IMR-90 (cell line): ENCODE results near the gene GFY. TPM values are rescaled to one million over a fixed set of nuclear protein-coding genes. Genes with fewer than 3 reads are reported as not detected.

Source experiments
- ATAC-seq: fragments of 200-7000 bp; cut with Tn5 transposase; 2 replicates; pipeline ENCODE4 v1.9.1; 2020; ENCODE audit warnings: low read depth, mild to moderate bottlenecking, moderate library complexity
- BruUV-seq: library from RNA; stranded (reverse); fragments of 400-500 nt; replicated peaks from 2 replicates; lab custom pipeline; 2021; lab: Mats Ljungman, UMichigan
- CTCF ChIA-PET: fragments of 300-600 bp; formaldehyde crosslinking; extraction: SDS; loops from one replicate; lab custom pipeline; 2021; ENCODE audit warnings: antibody characterized with exemption; lab: Yijun Ruan, JAX
- POLR2A ChIA-PET: fragments of 300-600 bp; sonication (Branson Sonifier 250); formaldehyde crosslinking; loops from one replicate; lab custom pipeline; 2022; ENCODE audit warnings: antibody characterized with exemption; ENCODE audit not compliant: unreplicated experiment; lab: Charles Lee
- DNase-seq: peaks from one replicate; pipeline ENCODE4 v3.0.0; 2013
- H2AFZ ChIP-seq: replicated peaks from 2 replicates; pipeline ENCODE3; 2013; ENCODE audit warnings: low read length, mild to moderate bottlenecking; ENCODE audit not compliant: poor library complexity
- H2AK5ac ChIP-seq: 2 replicates; pipeline ENCODE4 v1.6.1; 2013; ENCODE audit warnings: low read depth, low read length, inconsistent platforms
- H2AK9ac ChIP-seq: replicated peaks from 2 replicates; pipeline ENCODE3; 2013; ENCODE audit warnings: mild to moderate bottlenecking, low read depth, low read length, moderate library complexity; ENCODE audit not compliant: poor library complexity
- H2BK120ac ChIP-seq: 2 replicates; pipeline ENCODE4 v1.6.1; 2013; ENCODE audit warnings: low read depth, low read length, inconsistent platforms
- H2BK15ac ChIP-seq: 3 replicates; pipeline ENCODE4 v1.6.1; 2013; ENCODE audit warnings: low read depth, low read length, inconsistent platforms
- H2BK20ac ChIP-seq: 2 replicates; pipeline ENCODE4 v1.6.1; 2013; ENCODE audit warnings: low read depth, mild to moderate bottlenecking, inconsistent platforms, low read length, moderate library complexity
- H2BK5ac ChIP-seq: 2 replicates; pipeline ENCODE4 v1.6.1; 2013; ENCODE audit warnings: mild to moderate bottlenecking, low read depth, low read length, inconsistent platforms; ENCODE audit not compliant: poor library complexity, severe bottlenecking
- H3K14ac ChIP-seq: replicated peaks from 2 replicates; pipeline ENCODE4 v1.6.1; 2013; ENCODE audit warnings: low read depth, low read length, inconsistent platforms
- H3K18ac ChIP-seq: 2 replicates; pipeline ENCODE4 v1.6.1; 2013; ENCODE audit warnings: low read depth, low read length, control low read depth
- H3K23ac ChIP-seq: 2 replicates; pipeline ENCODE4 v1.6.1; 2013; ENCODE audit warnings: low read depth, low read length, inconsistent platforms
- H3K27ac ChIP-seq: 2 replicates; pipeline ENCODE4 v1.5.1; 2013; ENCODE audit warnings: mild to moderate bottlenecking, control low read depth, low read length; ENCODE audit not compliant: insufficient read depth
- H3K27me3 ChIP-seq: 2 replicates; pipeline ENCODE4 v1.6.1; 2013; ENCODE audit warnings: low read length; ENCODE audit not compliant: control insufficient read depth, insufficient read depth
- H3K36me3 ChIP-seq: 2 replicates; pipeline ENCODE4 v1.6.1; 2013; ENCODE audit warnings: low read length, mixed read lengths; ENCODE audit not compliant: control insufficient read depth, insufficient read depth
- H3K4ac ChIP-seq: 2 replicates; pipeline ENCODE4 v1.6.1; 2013; ENCODE audit warnings: low read depth, low read length, inconsistent platforms
- H3K4me1 ChIP-seq: 2 replicates; pipeline ENCODE4 v1.6.1; 2013; ENCODE audit warnings: low read length, mixed read lengths; ENCODE audit not compliant: control insufficient read depth, insufficient read depth
- H3K4me2 ChIP-seq: 2 replicates; pipeline ENCODE4 v1.6.1; 2013; ENCODE audit warnings: low read depth, mild to moderate bottlenecking, control low read depth, low read length, moderate library complexity
- H3K4me3 ChIP-seq: 2 replicates; pipeline ENCODE4 v1.5.1; 2013; ENCODE audit warnings: low read depth, mild to moderate bottlenecking, control low read depth, low read length, moderate library complexity; ENCODE audit not compliant: insufficient read depth
- H3K56ac ChIP-seq: 2 replicates; pipeline ENCODE4 v1.6.1; 2013; ENCODE audit warnings: low read length, inconsistent platforms; ENCODE audit not compliant: insufficient read depth; ENCODE audit errors: extremely low read depth
- H3K79me1 ChIP-seq, 2 experiments: 2 replicates each; pipeline ENCODE4 v1.6.1; 2013; ENCODE audit warnings: low read length in 2 of 2, inconsistent platforms in 1 of 2, low read depth in 1 of 2
- H3K9ac ChIP-seq: 2 replicates; pipeline ENCODE4 v1.6.1; 2013; ENCODE audit warnings: low read depth, low read length, control low read depth
- H3K9me1 ChIP-seq: 2 replicates; pipeline ENCODE4 v1.6.1; 2013; ENCODE audit warnings: low read length, inconsistent platforms; ENCODE audit not compliant: insufficient read depth
- H3K9me3 ChIP-seq: 2 replicates; pipeline ENCODE4 v1.6.1; 2013; ENCODE audit warnings: low read length; ENCODE audit not compliant: control insufficient read depth, insufficient read depth
- H4K20me1 ChIP-seq: 2 replicates; pipeline ENCODE4 v1.6.1; 2013; ENCODE audit warnings: low read length, inconsistent platforms; ENCODE audit not compliant: insufficient read depth
- H4K5ac ChIP-seq: 2 replicates; pipeline ENCODE4 v1.6.1; 2013; ENCODE audit warnings: mild to moderate bottlenecking, low read depth, low read length, control low read depth
- H4K8ac ChIP-seq, 2 experiments: 2 replicates each; pipeline ENCODE4 v1.6.1; 2013; ENCODE audit warnings: low read depth in 2 of 2, low read length in 2 of 2, control low read depth in 1 of 2, inconsistent platforms in 1 of 2
- H4K91ac ChIP-seq: 2 replicates; pipeline ENCODE4 v1.6.1; 2013; ENCODE audit warnings: low read depth, low read length, inconsistent platforms; ENCODE audit not compliant: insufficient read depth
- BHLHE40 ChIP-seq: fragments of 150-350 bp; IDR thresholded peaks from 2 replicates; pipeline ENCODE4 v1.6.1; 2016; ENCODE audit warnings: mild to moderate bottlenecking, low read depth, low read length
- CEBPB ChIP-seq: IDR thresholded peaks from 2 replicates; pipeline ENCODE4 v1.6.1; 2012; ENCODE audit warnings: low read depth, low read length, improper control_type of control experiment
- CHD1 ChIP-seq: IDR thresholded peaks from 2 replicates; pipeline ENCODE4 v1.6.1; 2012; ENCODE audit warnings: low read depth, low read length, improper control_type of control experiment
- FOS ChIP-seq: fragments of 150-350 bp; IDR thresholded peaks from 2 replicates; pipeline ENCODE4 v1.6.1; 2016; ENCODE audit warnings: low read depth, low read length
- MAFK ChIP-seq: IDR thresholded peaks from 2 replicates; pipeline ENCODE4 v1.6.1; 2012; ENCODE audit warnings: low read depth, low read length, improper control_type of control experiment
- MAZ ChIP-seq: IDR thresholded peaks from 2 replicates; pipeline ENCODE4 v1.6.1; 2012; ENCODE audit warnings: low read depth, mild to moderate bottlenecking, low read length, improper control_type of control experiment, moderate library complexity, borderline replicate concordance
- MXI1 ChIP-seq: IDR thresholded peaks from 2 replicates; pipeline ENCODE4 v1.6.1; 2012; ENCODE audit warnings: low read depth, mild to moderate bottlenecking, low read length, moderate library complexity, borderline replicate concordance
- NFE2L2 ChIP-seq: fragments of 150-350 bp; IDR thresholded peaks from 2 replicates; pipeline ENCODE4 v1.6.1; 2016; ENCODE audit warnings: low read depth, mild to moderate bottlenecking, low read length
- POLR2A ChIP-seq: IDR thresholded peaks from 2 replicates; pipeline ENCODE4 v1.6.1; 2012; ENCODE audit warnings: mild to moderate bottlenecking, low read depth, low read length
- RAD21 ChIP-seq: IDR thresholded peaks from 2 replicates; pipeline ENCODE4 v1.6.1; 2012; ENCODE audit warnings: low read length, improper control_type of control experiment
- RCOR1 ChIP-seq: IDR thresholded peaks from 2 replicates; pipeline ENCODE4 v1.6.1; 2012; ENCODE audit warnings: mild to moderate bottlenecking, low read length, improper control_type of control experiment; ENCODE audit not compliant: insufficient replicate concordance
- RFX5 ChIP-seq: IDR thresholded peaks from 2 replicates; pipeline ENCODE4 v1.8.0; 2012; ENCODE audit warnings: low read depth, mild to moderate bottlenecking, low read length, moderate library complexity
- SMC3 ChIP-seq: fragments of 150-350 bp; IDR thresholded peaks from 2 replicates; pipeline ENCODE4 v1.6.1; 2016; ENCODE audit warnings: low read depth, mild to moderate bottlenecking, antibody characterized with exemption, low read length, moderate library complexity
- WGBS, 2 experiments: methylation state at CpG; one replicate each; pipeline versions ENCODE4 v1.1.5 to v1.1.7; 2013; ENCODE audit warnings: missing lambda C conversion rate in 2 of 2; ENCODE audit not compliant: insufficient read length in 1 of 2; ENCODE audit errors: extremely low coverage in 2 of 2; 5-methylcytosine and 5-hydroxymethylcytosine counted together
- dilution Hi-C: fragments of 300-500 bp; cut with HindIII; formaldehyde crosslinking; loops from one replicate; pipeline ENCODE4 v1.14.3; 2018; ENCODE audit warnings: low sequenced_read_pairs; ENCODE audit not compliant: unreplicated experiment
- in situ Hi-C: fragments of 300-500 bp; cut with MboI; formaldehyde crosslinking; loops from 3 replicates; pipeline ENCODE4 v1.14.3; 2019; ENCODE audit warnings: low sequenced_read_pairs, inconsistent platforms, mixed read lengths
- intact Hi-C: fragments of 100-400 bp; cut with micrococcal nuclease; formaldehyde crosslinking; loops from 2 replicates; pipeline ENCODE4 v1.10.0; 2022
- polyA plus RNA-seq, 3 experiments: library from polyadenylated mRNA; depleted of rRNA; stranded (reverse); fragments of >200 nt; gene quantifications; 2 replicates each; pipeline ENCODE4 v1.2.3, GENCODE V29; 2012; ENCODE audit warnings: low replicate concordance in 1 of 3
- total RNA-seq: library from RNA; depleted of rRNA; stranded (reverse); fragments of >200 nt; gene quantifications from 2 replicates; pipeline ENCODE4 v1.2.3, GENCODE V29; 2012
- TF ChIP-seq, protein P1 (sequence below): fragments of 150-350 bp; IDR thresholded peaks from 2 replicates; pipeline ENCODE4 v1.6.1; 2016; ENCODE audit warnings: low read depth, mild to moderate bottlenecking, low read length, moderate library complexity, borderline replicate concordance
- TF ChIP-seq, protein P2 (sequence below): conservative IDR thresholded peaks from 2 replicates; pipeline ENCODE4 v1.5.1; 2012; ENCODE audit warnings: mild to moderate bottlenecking, low read depth, low read length, improper control_type of control experiment

Gene GFY
- total and polyA plus RNA-seq, 2 of the 4 experiments (the other 2 are of a cell fraction) = not detected

DNA sequence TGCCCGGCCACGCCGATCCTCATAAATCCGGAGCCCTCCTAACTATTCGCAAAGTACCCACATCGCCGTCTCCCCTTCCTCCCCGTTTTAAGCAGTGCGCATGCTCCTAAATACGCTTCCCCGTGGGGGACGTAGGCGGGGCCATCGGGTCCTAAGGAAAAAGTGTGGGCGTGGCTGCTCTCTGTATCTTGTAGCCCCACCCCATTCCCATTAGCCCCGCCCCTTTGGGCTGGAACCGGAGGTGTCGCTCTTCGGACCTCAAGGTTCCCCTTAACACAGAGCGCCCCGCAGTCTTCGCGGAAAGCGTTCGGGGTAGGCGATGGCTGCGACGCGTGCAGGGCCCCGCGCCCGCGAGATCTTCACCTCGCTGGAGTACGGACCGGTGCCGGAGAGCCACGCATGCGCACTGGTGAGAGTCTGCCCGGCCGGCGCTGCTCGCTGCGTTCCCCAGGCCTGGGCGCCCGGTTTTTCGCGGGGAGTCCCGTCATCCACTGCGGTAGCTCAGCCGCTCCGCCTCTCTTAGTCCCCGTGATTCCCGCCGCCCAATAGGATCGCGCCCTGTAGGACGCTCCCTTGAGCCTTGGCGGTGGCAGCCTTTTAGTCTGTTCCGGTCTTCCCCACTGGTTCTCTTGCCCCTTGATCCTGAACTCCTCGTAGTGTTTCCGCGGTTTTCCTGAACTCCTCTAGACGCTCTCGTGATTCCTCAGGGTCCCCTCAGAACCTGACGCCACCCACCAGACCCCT is 28.0 kb downstream of the GFY start, which contains the start of gene ALDH16A1:
Gene ALDH16A1 (plus strand): TSS at position 213 of the 744 bp plus-strand sequence. CDS start 107 bp downstream, at position 320.
- H2AK5ac ChIP-seq = peak within 1 kb of the TSS; percentile 97
- peak within 1 kb of the TSS; percentile 96 for H4K5ac ChIP-seq
- in situ Hi-C loops = no loop called here
- BruUV-seq = no TSS peak
- H2BK120ac ChIP-seq = peak within 1 kb of the TSS; percentile 93
- H4K8ac ChIP-seq = peak within 1 kb of the TSS; percentile 95 to 98
- H3K56ac ChIP-seq = peak within 1 kb of the TSS; percentile 85
- H2BK20ac ChIP-seq = peak within 1 kb of the TSS; percentile 58
- H2BK5ac ChIP-seq = peak within 1 kb of the TSS; percentile 90
- ATAC-seq (peak; percentile 94), DNase-seq (peak; percentile 96)
- peak within 1 kb of the TSS; percentile 75; the same call in 1 of the 2 replicates for H3K23ac ChIP-seq
- H3K36me3 ChIP-seq = no peaks in the 10 kb centered on the region; the same call in none of the 2 replicates
- peak within 1 kb of the TSS; percentile 96 for H3K4ac ChIP-seq
- H4K20me1 ChIP-seq = peaks cover 3% of the 10 kb centered on the region; the same call in 1 of the 2 replicates
- H3K14ac ChIP-seq = peak within 1 kb of the TSS; percentile 96
- H3K9me1 ChIP-seq = peaks cover 11% of the 10 kb centered on the region
- peak within 1 kb of the TSS; percentile 88 for H3K4me2 ChIP-seq
- H2AFZ ChIP-seq = peak within 1 kb of the TSS; percentile 100
- ChIA-PET CTCF (interaction anchor here (0.9 kb wide), 1 partner anchor 21 kb away, joined by 4 read pairs; the partner anchor contains the start of gene FLT3LG), POLR2A (interaction anchor here (1.0 kb wide), 1 partner anchor 59 kb away, joined by 3 read pairs; no protein-coding TSS in a partner anchor)
- 1% methylated on average over 47 of the region's 66 CpGs; no CpG with 5 or more reads in 1 of the 2 experiments for WGBS, 2 experiments
- peak within 1 kb of the TSS; percentile 64 for H3K4me3 ChIP-seq
- H3K79me1 ChIP-seq = peaks cover 23 to 54% of the 10 kb centered on the region in 2 experiments
- H4K91ac ChIP-seq = peak within 1 kb of the TSS; percentile 91
- peak within 1 kb of the TSS; percentile 95 for H2AK9ac ChIP-seq
- H3K4me1 ChIP-seq = peaks cover 2% of the 10 kb centered on the region; the same call in 1 of the 2 replicates
- no peaks in the 10 kb centered on the region for H3K9me3 ChIP-seq
- H3K18ac ChIP-seq = peak within 1 kb of the TSS; percentile 67
- peak within 1 kb of the TSS; percentile 94 for H3K27ac ChIP-seq
- intact Hi-C loops = no loop called here
- dilution Hi-C loops = no loop called here
- H2BK15ac ChIP-seq = peak within 1 kb of the TSS; percentile 82; the same call in 1 of the 3 replicates
- no peaks in the 10 kb centered on the region for H3K27me3 ChIP-seq
- peak within 1 kb of the TSS; percentile 93 for H3K9ac ChIP-seq
- TF ChIP-seq RAD21 (no peak), MXI1 (peak; percentile 12; the same call in 1 of the 2 replicates), SMC3 (no peak), MAFK (no peak), MAZ (peak; percentile 9; the same call in 1 of the 2 replicates), NFE2L2 (no peak), POLR2A (peak; percentile 97), BHLHE40 (peak; percentile 73), FOS (no peak), RCOR1 (no peak), CEBPB (no peak), RFX5 (no peak), CHD1 (no peak)
- TF ChIP-seq, protein P1, sequence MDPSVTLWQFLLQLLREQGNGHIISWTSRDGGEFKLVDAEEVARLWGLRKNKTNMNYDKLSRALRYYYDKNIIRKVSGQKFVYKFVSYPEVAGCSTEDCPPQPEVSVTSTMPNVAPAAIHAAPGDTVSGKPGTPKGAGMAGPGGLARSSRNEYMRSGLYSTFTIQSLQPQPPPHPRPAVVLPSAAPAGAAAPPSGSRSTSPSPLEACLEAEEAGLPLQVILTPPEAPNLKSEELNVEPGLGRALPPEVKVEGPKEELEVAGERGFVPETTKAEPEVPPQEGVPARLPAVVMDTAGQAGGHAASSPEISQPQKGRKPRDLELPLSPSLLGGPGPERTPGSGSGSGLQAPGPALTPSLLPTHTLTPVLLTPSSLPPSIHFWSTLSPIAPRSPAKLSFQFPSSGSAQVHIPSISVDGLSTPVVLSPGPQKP = no peak
- TF ChIP-seq, protein P2, sequence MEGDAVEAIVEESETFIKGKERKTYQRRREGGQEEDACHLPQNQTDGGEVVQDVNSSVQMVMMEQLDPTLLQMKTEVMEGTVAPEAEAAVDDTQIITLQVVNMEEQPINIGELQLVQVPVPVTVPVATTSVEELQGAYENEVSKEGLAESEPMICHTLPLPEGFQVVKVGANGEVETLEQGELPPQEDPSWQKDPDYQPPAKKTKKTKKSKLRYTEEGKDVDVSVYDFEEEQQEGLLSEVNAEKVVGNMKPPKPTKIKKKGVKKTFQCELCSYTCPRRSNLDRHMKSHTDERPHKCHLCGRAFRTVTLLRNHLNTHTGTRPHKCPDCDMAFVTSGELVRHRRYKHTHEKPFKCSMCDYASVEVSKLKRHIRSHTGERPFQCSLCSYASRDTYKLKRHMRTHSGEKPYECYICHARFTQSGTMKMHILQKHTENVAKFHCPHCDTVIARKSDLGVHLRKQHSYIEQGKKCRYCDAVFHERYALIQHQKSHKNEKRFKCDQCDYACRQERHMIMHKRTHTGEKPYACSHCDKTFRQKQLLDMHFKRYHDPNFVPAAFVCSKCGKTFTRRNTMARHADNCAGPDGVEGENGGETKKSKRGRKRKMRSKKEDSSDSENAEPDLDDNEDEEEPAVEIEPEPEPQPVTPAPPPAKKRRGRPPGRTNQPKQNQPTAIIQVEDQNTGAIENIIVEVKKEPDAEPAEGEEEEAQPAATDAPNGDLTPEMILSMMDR = no peak
